GM19455 (cell line): Measurements from ENCODE around the gene KLHL34.

Experiments used
- ATAC-seq: cut with Tn5 transposase; IDR thresholded peaks from one replicate; pipeline ENCODE4 v1.9.1; 2021; ENCODE audit not compliant: unreplicated experiment

KLHL34 gene

GRCh38 chrX:21658152-21658737 is at the start of gene KLHL34:
KLHL34 (minus strand) TSS chrX:21658330; CDS start chrX:21657788, 542 bp downstream.
- no peak for ATAC-seq

- no peak for ATAC-seq
Observed at GRCh38 chrX:21705225-21705624, 47.1 kb upstream of the KLHL34 start.

- ATAC-seq = no peak
Observed at GRCh38 chrX:21702725-21703124, 44.6 kb upstream of the KLHL34 start.

- no peak for ATAC-seq
Observed at GRCh38 chrX:21700967-21701366, 42.8 kb upstream of the KLHL34 start.

- no peak for ATAC-seq
Observed at GRCh38 chrX:21700275-21700674, 42.1 kb upstream of the KLHL34 start.

GRCh38 chrX:21699136-21699535 is 41.0 kb upstream of the KLHL34 start:
- no peak for ATAC-seq

GRCh38 chrX:21698272-21698671 is 40.1 kb upstream of the KLHL34 start:
- no peak for ATAC-seq

GRCh38 chrX:21691512-21692018 is 33.4 kb upstream of the KLHL34 start:
- ATAC-seq = no peak

GRCh38 chrX:21683941-21684340 is 25.8 kb upstream of the KLHL34 start:
- ATAC-seq = no peak

- no peak for ATAC-seq
Observed at GRCh38 chrX:21678048-21678612, 20.0 kb upstream of the KLHL34 start.

GRCh38 chrX:21675931-21676330 is 17.8 kb upstream of the KLHL34 start:
- no peak for ATAC-seq

GRCh38 chrX:21674430-21675186 is 16.5 kb upstream of the KLHL34 start:
- no peak for ATAC-seq

- no peak for ATAC-seq
Observed at GRCh38 chrX:21666679-21667078, 8.5 kb upstream of the KLHL34 start.

GRCh38 chrX:21666252-21666651 is 8.1 kb upstream of the KLHL34 start:
- no peak for ATAC-seq

GRCh38 chrX:21662761-21663160 is 4.6 kb upstream of the KLHL34 start:
- no peak for ATAC-seq

GRCh38 chrX:21661316-21661715 is 3.2 kb upstream of the KLHL34 start:
- no peak for ATAC-seq

GRCh38 chrX:21660156-21660555 is 2.0 kb upstream of the KLHL34 start:
- ATAC-seq = no peak

- ATAC-seq = no peak
Observed at GRCh38 chrX:21659320-21659719, 1.2 kb upstream of the KLHL34 start.

GRCh38 chrX:21658746-21659145 is 616 bp upstream of the KLHL34 start:
- no peak for ATAC-seq

- ATAC-seq = no peak
Observed at GRCh38 chrX:21657318-21658151, 595 bp downstream of the KLHL34 start.

- ATAC-seq = no peak
Observed at GRCh38 chrX:21656587-21657317, 1.4 kb downstream of the KLHL34 start.
